Mesothelial cell of epicardium (in vitro differentiated cells): ENCODE data around the gene NMRK2. TPM values are rescaled to one million over a fixed set of nuclear protein-coding genes. Genes with fewer than 3 reads are reported as not detected.
"Not testable (repeated sequence)": the region's sequence is repeated elsewhere in the genome, so short reads cannot be mapped to it uniquely, and the experiment has no call there.

ENCODE experiments used
- DNase-seq, 2 experiments: peaks; one replicate each; pipeline ENCODE4 v3.0.0; 2021; ENCODE audit warnings: low spot score in 2 of 2; ENCODE audit not compliant: unreplicated experiment in 2 of 2
- H3K27ac Mint-ChIP-seq: 2 replicates; pipeline ENCODE4 v1.8.0; 2021; ENCODE audit warnings: mixed read lengths
- H3K27me3 Mint-ChIP-seq: 2 replicates; pipeline ENCODE4 v1.8.0; 2021; ENCODE audit warnings: low read depth, mixed read lengths
- H3K36me3 Mint-ChIP-seq: 2 replicates; pipeline ENCODE4 v1.8.0; 2021; ENCODE audit warnings: mixed read lengths
- H3K4me1 Mint-ChIP-seq: 2 replicates; pipeline ENCODE4 v1.8.0; 2021; ENCODE audit warnings: mixed read lengths
- H3K4me3 Mint-ChIP-seq: 2 replicates; pipeline ENCODE4 v1.8.0; 2021; ENCODE audit warnings: mild to moderate bottlenecking, moderate library complexity, mixed read lengths
- H3K9me3 Mint-ChIP-seq: 2 replicates; pipeline ENCODE4 v1.8.0; 2021; ENCODE audit warnings: mixed read lengths
- CTCF ChIP-seq: fragments of 200-600 bp; sonication (generic); IDR thresholded peaks from one replicate; pipeline ENCODE4 v1.5.0; 2021; ENCODE audit warnings: antibody characterized with exemption; ENCODE audit not compliant: unreplicated experiment
- total RNA-seq: library from RNA; stranded (reverse); gene quantifications from 3 replicates; pipeline ENCODE4 v1.2.1, GENCODE V29; 2021

Gene NMRK2
- total RNA-seq, 1 donor from 2014 or later = not detected

GRCh38 chr19:3942790-3943409 lies 10.0 kb downstream of the NMRK2 start:
- no peaks in the 10 kb centered on the region for H3K4me1 Mint-ChIP-seq
- no peaks in the 10 kb centered on the region for H3K36me3 Mint-ChIP-seq
- TF ChIP-seq CTCF = no peak
- H3K4me3 Mint-ChIP-seq = no peak overlapping the region
- DNase-seq = no peak
- no peak overlapping the region for H3K27ac Mint-ChIP-seq
- no peaks in the 10 kb centered on the region for H3K9me3 Mint-ChIP-seq
- no peaks in the 10 kb centered on the region for H3K27me3 Mint-ChIP-seq

- no peak for TF ChIP-seq CTCF
- Mint-ChIP-seq H3K36me3 (no peaks in the 10 kb centered on the region), H3K4me3 (no peak overlapping the region), H3K27me3 (no peaks in the 10 kb centered on the region), H3K9me3 (no peaks in the 10 kb centered on the region), H3K27ac (no peak overlapping the region), H3K4me1 (no peaks in the 10 kb centered on the region)
- DNase-seq = no peak
Observed at GRCh38 chr19:3944018-3944721, 11.3 kb downstream of the NMRK2 start.

- Mint-ChIP-seq H3K4me1 (no peaks in the 10 kb centered on the region), H3K9me3 (no peaks in the 10 kb centered on the region), H3K4me3 (no peak overlapping the region), H3K36me3 (no peaks in the 10 kb centered on the region), H3K27me3 (no peaks in the 10 kb centered on the region), H3K27ac (no peak overlapping the region)
- no peak for DNase-seq
- TF ChIP-seq CTCF = no peak
Observed at GRCh38 chr19:3945838-3946237, 13.0 kb downstream of the NMRK2 start.

- H3K4me3 Mint-ChIP-seq, H3K27ac Mint-ChIP-seq, H3K9me3 Mint-ChIP-seq, DNase-seq, H3K27me3 Mint-ChIP-seq, H3K4me1 Mint-ChIP-seq, H3K36me3 Mint-ChIP-seq: not testable (repeated sequence)
Observed at GRCh38 chr19:3947316-3947933, 14.6 kb downstream of the NMRK2 start.

DNA sequence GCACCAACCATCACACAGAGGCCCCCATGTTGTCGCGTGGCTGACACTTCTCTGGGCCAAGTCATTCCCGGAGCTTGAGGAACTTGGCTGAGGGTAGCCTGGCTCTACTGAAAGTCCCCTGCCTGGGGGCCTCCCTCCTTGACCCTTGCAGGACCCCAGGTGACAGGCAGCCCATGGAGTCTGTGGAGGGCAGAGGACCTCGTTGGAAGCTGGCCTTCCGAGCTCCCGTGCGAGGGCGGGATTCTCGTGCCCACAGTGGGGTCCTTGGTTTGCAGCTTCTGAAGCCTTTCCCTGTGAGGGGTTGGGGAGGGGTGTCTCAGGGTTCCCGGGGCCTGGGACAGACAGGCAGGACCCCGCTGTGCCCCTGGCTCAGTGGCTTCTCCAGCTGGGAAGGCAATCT lies 16.4 kb downstream of the NMRK2 start:
- H3K27me3 Mint-ChIP-seq = no peaks in the 10 kb centered on the region
- H3K9me3 Mint-ChIP-seq = no peaks in the 10 kb centered on the region
- TF ChIP-seq CTCF = no peak
- H3K36me3 Mint-ChIP-seq = no peaks in the 10 kb centered on the region
- no peak overlapping the region for H3K4me3 Mint-ChIP-seq
- H3K27ac Mint-ChIP-seq = no peak overlapping the region
- H3K4me1 Mint-ChIP-seq = peaks cover 6% of the 10 kb centered on the region
- no peak for DNase-seq
